Activated naive CD4-positive, alpha-beta T cell (primary cell): Measurements from ENCODE around the gene ENPEP.
"Not testable (repeated sequence)": the region's sequence is repeated elsewhere in the genome, so short reads cannot be mapped to it uniquely, and the experiment has no call there.

Experiments
- DNase-seq, 4 experiments: peaks; one replicate each; lab custom pipeline; 2025; lab: John Stamatoyannopoulos, UW

Gene ENPEP

GRCh38 chr4:110516106-110516922 lies 40.4 kb downstream of the ENPEP start:
- peak; percentile 4 to 46 (median 27) for DNase-seq

GRCh38 chr4:110518889-110519490 lies 43.0 kb downstream of the ENPEP start:
- DNase-seq = no peak

- DNase-seq = no peak
Measured at GRCh38 chr4:110520886-110521285, 44.9 kb downstream of the ENPEP start.

GRCh38 chr4:110526589-110526988 lies 50.6 kb downstream of the ENPEP start:
- DNase-seq = no peak

GRCh38 chr4:110527156-110527555 lies 51.2 kb downstream of the ENPEP start:
- no peak for DNase-seq

GRCh38 chr4:110532901-110533589 lies 57.1 kb downstream of the ENPEP start:
- no peak for DNase-seq

GRCh38 chr4:110533590-110533910 lies 57.6 kb downstream of the ENPEP start:
- no peak for DNase-seq

GRCh38 chr4:110533940-110534339 lies 58.0 kb downstream of the ENPEP start:
- no peak for DNase-seq

- DNase-seq = no peak
Measured at GRCh38 chr4:110540581-110540980, 64.6 kb downstream of the ENPEP start.

- DNase-seq = no peak
Measured at GRCh38 chr4:110540982-110541451, 65.1 kb downstream of the ENPEP start.

- DNase-seq = no peak
Measured at GRCh38 chr4:110543577-110543976, 67.6 kb downstream of the ENPEP start.

- DNase-seq = no peak
Measured at GRCh38 chr4:110544594-110544993, 68.6 kb downstream of the ENPEP start.

GRCh38 chr4:110550260-110550659 lies 74.3 kb downstream of the ENPEP start:
- no peak for DNase-seq

GRCh38 chr4:110553197-110553596 lies 77.2 kb downstream of the ENPEP start:
- DNase-seq = no peak

- DNase-seq = no peak
Measured at GRCh38 chr4:110567214-110567613, 91.3 kb downstream of the ENPEP start.

- not testable (repeated sequence) for DNase-seq
Measured at GRCh38 chr4:110576696-110577095, 100.7 kb downstream of the ENPEP start.

GRCh38 chr4:110586131-110586850 lies 110.3 kb downstream of the ENPEP start:
- no peak for DNase-seq

GRCh38 chr4:110587666-110588285 lies 111.8 kb downstream of the ENPEP start:
- DNase-seq = no peak

- no peak for DNase-seq
Measured at GRCh38 chr4:110589297-110589696, 113.3 kb downstream of the ENPEP start.

- no peak for DNase-seq
Measured at GRCh38 chr4:110595583-110595982, 119.6 kb downstream of the ENPEP start.

- no peak for DNase-seq
Measured at GRCh38 chr4:110596431-110596830, 120.5 kb downstream of the ENPEP start.

- DNase-seq = no peak
Measured at GRCh38 chr4:110597582-110597981, 121.6 kb downstream of the ENPEP start.
